ENCODE measurements around the gene F11R. TPM values are rescaled to one million over a fixed set of nuclear protein-coding genes. Genes with fewer than 3 reads are reported as not detected.
"Not testable (repeated sequence)": the region's sequence is repeated elsewhere in the genome, so short reads cannot be mapped to it uniquely, and the experiment has no call there.

F11R gene
- polyA plus RNA-seq (2013, experiment 1 of 2; ENCODE audit: insufficient read length): 0.11 TPM
- polyA plus RNA-seq (2013, experiment 2 of 2; ENCODE audit: insufficient read length): 0.29 TPM

GRCh38 chr1:161020509-161021164, at the start of gene F11R:
F11R (minus strand) TSS chr1:161021152; CDS start chr1:161021073, 79 bp downstream.
- DNase-seq: no peak

DNA sequence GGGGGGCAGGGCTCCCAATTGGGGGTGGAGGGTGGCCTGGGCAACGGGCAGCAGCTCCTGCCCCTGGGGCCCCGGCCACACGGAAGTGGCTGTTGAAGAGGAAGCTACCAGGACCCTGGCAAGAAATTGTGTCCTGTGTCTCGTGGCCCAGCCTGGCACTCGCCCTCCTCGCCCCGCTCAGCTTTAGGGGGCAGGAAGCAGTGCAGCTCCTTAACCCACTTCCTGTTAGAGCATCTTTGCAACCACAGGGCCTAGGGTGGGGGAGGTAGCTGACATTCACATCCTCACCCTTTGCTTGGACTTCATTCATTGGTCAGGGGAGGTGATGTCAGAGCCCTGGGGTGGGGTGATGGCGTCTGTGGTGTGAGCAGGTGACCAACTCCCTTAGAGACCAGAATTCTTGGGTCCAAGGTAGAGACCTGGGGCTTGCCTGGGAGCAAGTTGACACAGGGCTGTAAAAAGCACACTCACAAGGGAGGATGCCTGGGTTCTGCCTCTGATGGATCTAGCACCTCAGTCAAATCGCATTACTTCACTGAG, 48.8 kb upstream of the F11R start, which contains the start of gene ARHGAP30:
TSS of gene ARHGAP30 (minus strand) at position 161 of the 540 bp plus-strand sequence. CDS start 267 bp downstream, outside the sequence.
- no peak for DNase-seq

- DNase-seq: no peak
These were observed 48.3 kb upstream of the F11R start for GRCh38 chr1:161069241-161069640.

DNA sequence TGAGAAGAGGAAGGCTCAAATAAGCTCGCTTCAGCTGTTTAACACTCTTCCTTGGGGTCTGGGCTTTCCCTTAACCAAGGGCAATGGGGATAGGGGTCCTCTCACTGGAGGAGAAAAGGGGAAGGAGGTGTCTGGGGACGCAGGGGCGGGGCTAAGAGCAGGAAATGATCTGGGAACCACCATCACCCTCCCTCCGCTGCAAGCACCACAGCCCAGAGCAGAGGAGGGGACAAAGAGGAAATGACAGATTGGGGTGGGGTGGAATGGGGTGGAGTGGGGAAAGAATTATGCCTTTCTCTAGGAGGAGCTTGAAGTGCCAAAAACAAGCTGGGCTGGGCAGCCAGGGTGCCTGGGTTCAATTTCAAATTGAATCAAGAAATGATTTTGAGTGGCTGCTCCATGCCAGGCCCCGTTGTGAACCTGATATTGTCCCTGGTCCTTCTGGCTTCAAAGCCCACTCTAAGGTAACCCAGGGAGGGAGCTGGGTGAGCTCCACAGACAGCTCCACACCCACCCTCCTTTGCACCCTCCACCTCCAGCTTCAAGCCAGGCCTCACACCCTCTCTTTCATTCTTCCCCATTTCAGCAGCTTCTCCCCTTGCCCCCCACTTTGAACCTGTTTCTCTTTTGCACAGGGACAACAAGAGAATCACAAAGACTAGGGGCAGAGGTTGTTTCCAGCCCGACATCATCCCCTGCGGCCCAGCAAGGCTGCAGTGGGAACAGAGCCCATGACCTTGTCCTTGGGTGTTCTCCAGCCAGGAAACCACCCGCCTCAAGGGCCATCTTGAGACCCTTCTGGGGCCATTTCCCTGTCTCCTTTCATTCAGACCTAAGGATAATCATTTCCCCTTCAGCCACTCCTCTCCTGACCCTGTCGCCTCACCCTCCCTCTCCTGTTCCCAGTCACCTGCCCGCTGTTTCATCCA, 47.6 kb upstream of the F11R start:
- DNase-seq: peak; percentile 25

DNA sequence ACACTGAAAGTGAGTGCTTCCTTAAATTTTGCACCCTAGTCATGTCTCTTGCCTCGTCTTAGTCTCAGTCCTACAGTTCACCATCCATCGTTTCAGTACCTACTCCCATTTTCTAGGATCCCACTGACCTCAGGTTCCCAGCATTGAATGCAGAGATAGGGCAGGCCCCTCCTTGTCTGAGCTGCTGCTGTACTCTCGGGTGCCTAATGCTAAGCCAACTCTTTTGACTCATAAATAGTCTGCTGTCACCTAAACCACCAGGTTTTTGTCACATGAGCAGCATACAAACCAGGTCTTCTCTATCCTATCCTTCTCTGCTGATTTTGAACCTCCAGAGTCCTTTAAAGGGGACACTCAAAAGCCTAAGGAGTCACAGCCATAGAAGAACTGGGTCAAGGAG, 45.7 kb upstream of the F11R start:
- no peak for DNase-seq

- DNase-seq: not testable (repeated sequence)
These were observed 44.7 kb upstream of the F11R start for GRCh38 chr1:161065681-161066080.

DNA sequence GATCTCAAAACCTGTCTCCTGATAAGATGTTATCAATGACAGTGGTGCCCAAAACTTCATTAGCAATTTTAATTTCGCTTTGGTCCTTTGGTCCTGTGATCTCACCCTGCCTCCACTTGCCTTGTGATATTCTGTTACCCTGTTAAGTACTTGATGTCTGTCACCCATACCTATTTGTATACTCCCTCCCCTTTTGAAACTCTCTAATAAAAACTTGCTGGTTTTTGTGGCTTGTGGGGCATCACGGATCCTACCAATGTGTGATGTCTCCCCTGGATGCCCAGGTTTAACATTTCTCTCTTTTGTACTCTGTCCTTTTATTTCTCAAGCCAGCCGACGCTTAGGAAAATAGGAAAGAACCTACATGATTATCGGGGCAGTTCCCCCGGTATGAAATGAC, 43.0 kb upstream of the F11R start:
- DNase-seq: not testable (repeated sequence)

GRCh38 chr1:161061419-161061818, 40.5 kb upstream of the F11R start:
- DNase-seq: no peak

DNA sequence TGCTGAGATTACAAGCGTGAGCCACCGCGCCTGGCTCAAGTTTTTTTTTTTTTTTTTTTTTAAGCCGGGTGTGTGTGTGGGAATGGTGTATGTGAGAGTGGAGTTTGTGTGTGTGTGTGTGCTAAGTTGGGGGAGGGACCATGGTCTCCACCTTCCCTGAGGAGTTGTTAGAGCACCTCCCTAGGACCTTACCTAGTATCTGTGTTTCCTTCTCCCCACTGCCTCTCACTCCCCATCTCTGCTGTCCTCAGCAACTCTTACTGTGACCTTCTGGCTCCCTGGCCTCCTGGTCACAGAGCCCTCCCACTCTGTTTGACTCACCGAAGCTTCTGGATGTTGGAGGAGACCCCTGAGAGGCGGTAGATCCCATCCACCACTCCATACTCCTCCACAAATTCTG, 38.3 kb upstream of the F11R start:
- DNase-seq: no peak

GRCh38 chr1:161054805-161055204, 33.9 kb upstream of the F11R start:
- no peak for DNase-seq

GRCh38 chr1:161054232-161054631, 33.3 kb upstream of the F11R start:
- DNase-seq: no peak

DNA sequence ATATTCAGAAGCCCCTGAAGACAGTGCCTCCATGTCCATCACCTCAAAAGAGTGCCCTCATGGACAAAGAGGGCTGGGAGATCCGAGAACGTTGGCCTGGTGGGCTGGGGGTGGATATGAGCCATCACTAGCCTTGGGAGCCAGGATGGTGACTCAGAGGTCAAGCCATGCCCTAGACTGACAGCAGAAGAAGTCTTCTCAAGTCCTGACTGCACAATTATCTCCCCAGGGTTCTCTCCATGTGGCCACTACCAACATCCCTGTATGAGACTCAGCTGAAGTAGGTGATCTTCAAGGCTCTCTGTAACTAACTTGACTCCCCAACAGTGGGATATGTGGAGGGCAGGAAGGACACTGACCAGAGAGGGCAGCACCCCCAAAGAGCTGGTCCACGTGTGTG, 31.9 kb upstream of the F11R start:
- no peak for DNase-seq

DNA sequence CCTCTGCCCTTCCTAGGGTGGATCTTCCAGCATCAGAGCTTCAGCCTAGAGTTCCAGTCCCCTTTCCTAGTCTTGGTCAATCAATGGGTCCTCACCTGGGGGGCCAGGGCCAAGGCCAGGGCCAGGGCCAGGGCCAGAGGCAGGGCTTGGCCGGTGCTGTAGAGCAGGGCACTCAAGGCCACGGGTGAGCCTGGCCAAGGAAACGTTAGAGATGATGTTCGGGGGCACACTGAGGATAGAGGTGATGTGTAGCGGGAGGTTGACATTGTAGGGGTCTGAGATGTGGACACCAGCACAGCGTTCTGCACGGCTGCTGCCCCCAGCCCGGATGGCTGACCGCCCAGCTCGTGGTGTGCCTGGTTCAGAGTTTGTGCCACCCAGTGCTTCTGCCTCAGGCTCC, 30.3 kb upstream of the F11R start:
- no peak for DNase-seq

- DNase-seq: no peak
These were observed 28.2 kb upstream of the F11R start for GRCh38 chr1:161048949-161049722.

- no peak for DNase-seq
These were observed 26.8 kb upstream of the F11R start for GRCh38 chr1:161047436-161048420.

DNA sequence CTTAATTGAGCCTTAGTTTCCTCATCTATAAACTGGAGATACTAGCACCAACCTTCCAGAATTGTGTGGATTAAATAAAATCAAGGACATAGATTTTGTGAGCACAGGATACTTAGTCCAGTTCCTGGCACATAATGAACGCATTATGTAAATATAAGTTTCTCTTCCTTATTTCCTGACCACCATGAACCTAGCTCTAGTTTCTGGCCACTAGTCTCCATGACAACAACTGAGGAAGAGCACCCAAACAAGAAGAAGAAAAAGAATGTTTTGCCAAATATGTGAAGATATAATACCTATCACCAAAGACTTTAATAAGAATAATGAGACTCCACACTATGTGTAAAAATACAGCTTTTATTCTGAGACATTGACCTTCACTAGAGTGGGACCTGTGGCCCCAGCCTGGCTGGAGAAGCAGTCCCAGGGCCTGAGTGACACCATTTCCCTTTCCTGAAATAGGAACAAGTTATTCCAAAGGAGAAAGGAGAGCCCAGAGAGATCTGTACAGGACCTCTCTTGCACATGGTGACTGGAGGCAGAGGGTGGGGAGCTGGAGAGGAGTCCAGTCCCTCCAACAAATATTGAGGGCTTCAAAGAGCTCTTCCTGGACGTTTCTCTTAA, 25.8 kb upstream of the F11R start:
- no peak for DNase-seq

DNA sequence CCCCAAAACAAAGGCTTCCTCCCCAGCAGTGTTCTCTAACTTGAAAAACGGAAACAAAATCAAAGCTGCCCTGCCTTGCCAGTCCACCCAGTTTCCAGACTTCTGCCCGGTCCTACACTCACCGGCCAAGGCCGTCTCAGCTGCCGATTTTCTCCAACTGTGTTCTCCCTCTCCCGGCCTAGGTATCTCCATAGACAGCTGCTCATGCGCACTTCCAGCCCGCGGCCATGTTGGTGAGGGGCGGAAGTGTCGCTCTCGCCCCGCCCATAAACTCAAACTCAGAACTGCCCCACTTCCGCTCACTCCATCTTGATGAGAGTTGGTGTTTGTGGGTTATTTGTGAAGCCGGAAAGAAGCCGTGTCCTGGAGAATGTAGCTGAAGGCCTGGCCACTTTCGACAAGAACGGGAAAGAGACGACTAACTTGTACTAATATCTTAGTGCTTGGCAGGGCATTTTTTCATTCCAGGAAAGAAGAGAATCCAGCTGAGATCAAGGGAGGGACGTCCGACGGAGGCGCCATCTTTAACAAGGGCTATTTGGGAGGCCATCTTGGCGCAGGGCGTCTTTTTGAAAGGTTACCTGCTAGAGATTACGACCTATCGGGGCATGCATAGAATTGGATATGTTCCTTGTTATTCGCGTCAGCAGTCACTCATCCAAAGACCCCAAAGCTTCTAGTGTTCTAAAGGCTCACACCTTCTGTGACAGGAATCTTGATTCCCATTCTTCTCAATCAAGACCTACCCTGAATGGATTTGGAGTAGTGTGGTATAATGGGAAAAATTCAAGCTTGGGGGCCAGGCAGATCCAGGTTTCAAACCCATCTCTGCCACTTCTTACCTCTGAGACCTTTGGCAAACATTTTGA, 25.0 kb upstream of the F11R start, which contains the start of gene USF1:
TSS of gene USF1 (minus strand) at position 242 of the 869 bp plus-strand sequence. CDS start 2,702 bp downstream, outside the sequence.
- DNase-seq: peak; percentile 95

- DNase-seq: peak; percentile 64
These were observed 24.2 kb upstream of the F11R start for GRCh38 chr1:161044908-161045735.

- DNase-seq: no peak
These were observed 23.6 kb upstream of the F11R start for GRCh38 chr1:161044535-161044907.

Data from fibroblast of skin of back (primary cell).